ENCODE measurements around the gene GEN1. TPM values are rescaled to one million over a fixed set of nuclear protein-coding genes. Genes with fewer than 3 reads are reported as not detected.
"Not testable (repeated sequence)": the region's sequence is repeated elsewhere in the genome, so short reads cannot be mapped to it uniquely, and the experiment has no call there.

Gene GEN1
- total RNA-seq, 4 donors from 2014 or later = 4.7 to 21.6 (median 6.6) TPM

DNA sequence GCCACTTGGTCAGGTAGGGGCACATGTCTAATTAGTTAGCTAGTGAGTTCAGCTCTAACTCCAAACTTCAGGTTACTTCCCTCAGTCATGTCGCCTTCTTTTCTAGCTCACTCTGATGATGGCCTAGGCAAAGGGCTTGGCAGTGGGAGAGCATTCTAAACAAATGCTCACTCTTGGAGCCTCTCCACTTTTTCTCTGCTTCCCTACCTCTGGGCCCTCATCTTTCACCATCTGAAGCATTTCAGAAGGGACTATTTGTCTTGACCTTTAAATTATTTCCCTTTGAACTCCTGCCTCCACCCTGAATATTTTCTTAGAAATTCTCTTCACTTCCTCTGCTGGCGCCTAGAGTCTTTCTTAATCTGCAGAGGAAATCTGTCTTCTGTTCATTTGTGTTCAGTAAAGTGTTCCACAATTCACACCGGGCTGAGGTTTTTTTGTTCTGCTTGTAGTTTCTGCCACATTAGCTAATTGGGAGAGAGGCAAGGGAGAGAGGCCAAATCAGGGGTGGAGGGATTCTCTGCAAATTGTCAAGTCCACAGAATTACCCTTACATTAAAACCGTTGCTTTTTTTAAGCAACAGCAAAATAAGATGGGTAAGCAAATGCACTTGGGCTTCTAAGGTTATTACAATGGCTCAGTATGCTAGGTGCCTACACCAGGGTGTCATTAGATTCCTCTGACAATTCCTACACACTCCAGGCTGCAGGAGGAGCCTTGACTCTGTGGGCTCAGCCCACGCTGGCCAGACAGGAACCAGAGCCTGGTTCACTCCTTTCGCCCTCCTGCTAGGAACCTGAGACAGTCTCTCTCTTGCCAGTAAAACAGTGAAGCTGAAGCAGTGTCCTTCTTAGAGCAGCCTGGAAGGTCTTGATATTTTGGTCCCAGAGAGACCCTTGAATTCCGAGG, 67.9 kb downstream of the GEN1 start:
- Histone ChIP-seq H3K4me3 (no peak overlapping the region), H3K27me3 (no peaks in the 10 kb centered on the region), H3K27ac (no peak overlapping the region), H3K9me3 (no peaks in the 10 kb centered on the region), H3K4me1 (no peaks in the 10 kb centered on the region), H3K36me3 (no peaks in the 10 kb centered on the region)
- TF ChIP-seq, protein P1, sequence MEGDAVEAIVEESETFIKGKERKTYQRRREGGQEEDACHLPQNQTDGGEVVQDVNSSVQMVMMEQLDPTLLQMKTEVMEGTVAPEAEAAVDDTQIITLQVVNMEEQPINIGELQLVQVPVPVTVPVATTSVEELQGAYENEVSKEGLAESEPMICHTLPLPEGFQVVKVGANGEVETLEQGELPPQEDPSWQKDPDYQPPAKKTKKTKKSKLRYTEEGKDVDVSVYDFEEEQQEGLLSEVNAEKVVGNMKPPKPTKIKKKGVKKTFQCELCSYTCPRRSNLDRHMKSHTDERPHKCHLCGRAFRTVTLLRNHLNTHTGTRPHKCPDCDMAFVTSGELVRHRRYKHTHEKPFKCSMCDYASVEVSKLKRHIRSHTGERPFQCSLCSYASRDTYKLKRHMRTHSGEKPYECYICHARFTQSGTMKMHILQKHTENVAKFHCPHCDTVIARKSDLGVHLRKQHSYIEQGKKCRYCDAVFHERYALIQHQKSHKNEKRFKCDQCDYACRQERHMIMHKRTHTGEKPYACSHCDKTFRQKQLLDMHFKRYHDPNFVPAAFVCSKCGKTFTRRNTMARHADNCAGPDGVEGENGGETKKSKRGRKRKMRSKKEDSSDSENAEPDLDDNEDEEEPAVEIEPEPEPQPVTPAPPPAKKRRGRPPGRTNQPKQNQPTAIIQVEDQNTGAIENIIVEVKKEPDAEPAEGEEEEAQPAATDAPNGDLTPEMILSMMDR (IDR thresholded peaks at IDR 0.05) = no peak
- TF ChIP-seq POLR2A (IDR thresholded peaks at IDR 0.05) = no peak
- DNase-seq = no peak
- intact Hi-C loops (cut with DNase I; ENCODE audit: low total_unique reads) = no loop called here

DNA sequence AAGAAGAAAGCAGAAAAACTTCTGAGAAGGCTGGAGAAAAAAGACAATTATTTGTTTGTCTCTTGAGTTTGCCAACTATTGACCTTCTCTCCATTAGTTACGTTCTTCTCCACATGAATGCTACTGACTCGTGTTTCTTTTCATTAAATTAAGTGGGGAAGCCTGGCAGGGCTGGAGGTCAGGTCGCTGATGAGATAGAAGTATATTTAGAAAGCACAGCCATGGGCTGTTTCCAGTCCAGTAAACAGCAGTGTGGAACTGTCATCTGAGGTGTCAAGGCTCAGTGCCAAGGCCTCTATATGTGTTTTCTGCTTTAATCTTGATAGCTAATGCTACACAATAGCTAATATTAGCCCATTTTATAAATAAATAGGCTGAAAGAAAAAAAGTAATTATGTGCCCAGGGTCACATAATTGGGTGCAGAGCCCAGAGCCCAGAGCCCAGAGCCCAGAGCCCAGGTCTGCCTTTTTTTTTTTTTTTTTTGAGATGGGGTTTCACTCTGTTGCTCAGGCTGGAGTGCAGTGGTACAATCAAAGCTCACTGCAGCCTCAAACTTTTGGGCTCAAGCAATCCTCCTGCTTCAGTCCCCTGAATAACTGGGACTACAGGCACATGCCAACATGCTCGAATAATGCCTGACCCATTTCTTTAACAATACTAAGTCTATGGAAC, 68.6 kb downstream of the GEN1 start:
- Histone ChIP-seq H3K27me3 (no peaks in the 10 kb centered on the region), H3K27ac (no peak overlapping the region)
- no peak for TF ChIP-seq POLR2A (IDR thresholded peaks at IDR 0.05)
- TF ChIP-seq, protein P1 (IDR thresholded peaks at IDR 0.05) = no peak

DNA sequence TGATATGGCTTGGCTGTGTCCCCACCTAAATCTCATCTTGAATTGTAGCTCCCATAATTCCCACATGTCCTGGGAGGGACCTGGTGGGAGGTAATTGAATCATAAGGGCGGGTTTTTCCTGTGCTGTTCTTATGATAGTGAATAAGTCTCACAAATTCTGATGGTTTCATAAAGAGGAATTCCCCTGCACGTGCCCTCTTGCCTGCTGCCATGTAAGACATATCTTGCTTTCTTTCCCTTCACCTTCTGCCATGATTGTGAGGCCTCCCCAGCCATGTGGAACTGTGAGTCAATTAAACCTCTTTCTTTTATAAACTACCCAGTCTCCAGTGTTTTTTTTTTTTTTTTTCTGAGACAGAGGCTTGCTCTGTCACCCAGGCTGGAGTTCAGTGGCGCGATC, 69.7 kb downstream of the GEN1 start:
- H3K9me3 ChIP-seq; H3K27me3 ChIP-seq; H3K27ac ChIP-seq; H3K4me1 ChIP-seq; DNase-seq; intact Hi-C loops (cut with DNase I; ENCODE audit: low total_unique reads); H3K4me3 ChIP-seq; H3K36me3 ChIP-seq: not testable (repeated sequence)

More for the DNA sequence above, 68.6 kb downstream of the GEN1 start:
- Histone ChIP-seq H3K9me3 (no peaks in the 10 kb centered on the region), H3K4me3 (no peak overlapping the region), H3K4me1 (no peaks in the 10 kb centered on the region), H3K36me3 (no peaks in the 10 kb centered on the region)
- intact Hi-C loops (cut with DNase I; ENCODE audit: low total_unique reads) = no loop called here
- DNase-seq = no peak

DNA sequence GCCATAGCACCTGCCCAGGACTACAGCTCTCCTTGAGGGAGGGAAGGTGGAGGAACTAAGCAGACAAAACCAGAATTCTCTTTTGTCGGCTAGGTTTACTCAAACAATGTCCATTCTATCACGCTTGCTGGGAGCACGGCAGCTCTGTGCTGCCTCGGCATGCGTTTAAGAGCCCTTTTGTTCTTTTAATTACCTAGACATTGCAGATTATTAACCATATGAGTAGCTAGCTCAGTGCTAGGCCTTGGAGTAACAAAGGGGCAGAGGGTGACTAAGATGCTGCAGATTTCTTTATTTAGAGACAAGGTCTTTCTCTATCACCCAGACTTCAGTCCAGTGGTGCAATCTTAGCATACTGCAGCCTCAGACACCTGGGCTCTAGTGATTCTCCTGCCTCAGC, 73.4 kb downstream of the GEN1 start:
- Histone ChIP-seq H3K9me3 (no peaks in the 10 kb centered on the region), H3K4me3 (no peak overlapping the region), H3K36me3 (no peaks in the 10 kb centered on the region), H3K27me3 (no peaks in the 10 kb centered on the region), H3K4me1 (no peaks in the 10 kb centered on the region), H3K27ac (no peak overlapping the region)
- intact Hi-C loops (cut with DNase I; ENCODE audit: low total_unique reads) = no loop called here
- no peak for TF ChIP-seq POLR2A (IDR thresholded peaks at IDR 0.05)
- TF ChIP-seq, protein P1 (IDR thresholded peaks at IDR 0.05) = no peak
- no peak for DNase-seq

DNA sequence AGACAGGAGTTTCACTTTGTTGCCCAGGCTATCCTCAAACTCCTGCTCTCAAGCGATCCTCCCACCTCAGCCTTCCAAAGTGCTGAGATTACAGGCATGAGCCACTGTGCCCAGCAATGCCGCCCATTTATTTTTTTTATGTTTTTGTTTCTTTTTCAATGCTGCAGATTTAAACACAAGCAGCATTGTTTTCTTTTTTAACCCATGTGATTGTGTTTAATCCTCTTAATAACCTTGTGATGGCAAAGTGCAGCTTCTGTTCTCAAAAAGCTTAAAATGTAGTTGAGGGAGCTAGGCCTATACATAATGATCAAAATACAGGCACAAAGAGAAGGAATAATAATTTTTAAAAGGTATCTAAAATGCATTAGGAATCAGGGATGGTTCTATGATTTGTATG, 73.8 kb downstream of the GEN1 start:
- intact Hi-C loops (cut with DNase I; ENCODE audit: low total_unique reads) = no loop called here
- Histone ChIP-seq H3K36me3 (no peaks in the 10 kb centered on the region), H3K4me1 (no peaks in the 10 kb centered on the region), H3K27ac (no peak overlapping the region), H3K9me3 (no peaks in the 10 kb centered on the region), H3K27me3 (no peaks in the 10 kb centered on the region), H3K4me3 (no peak overlapping the region)
- DNase-seq = no peak
- no peak for TF ChIP-seq POLR2A (IDR thresholded peaks at IDR 0.05)
- TF ChIP-seq, protein P1 (IDR thresholded peaks at IDR 0.05) = no peak

All from uterus (tissue), 4 donors.